HEK293 (cell line): ENCODE measurements around the gene BCR.

Experiments used
- CTCF ChIP-seq: fragments of 450-650 bp; formaldehyde crosslinking; IDR thresholded peaks from 2 replicates; pipeline ENCODE4 v1.5.1; 2016; ENCODE audit warnings: missing biosample characterization, missing genetic modification characterization
- PATZ1 ChIP-seq: fragments of 450-650 bp; formaldehyde crosslinking; IDR thresholded peaks from 2 replicates; pipeline ENCODE4 v1.5.1; 2016; ENCODE audit warnings: missing biosample characterization, missing genetic modification characterization
- ZBTB8A ChIP-seq: fragments of 450-650 bp; formaldehyde crosslinking; IDR thresholded peaks from 2 replicates; pipeline ENCODE4 v1.5.1; 2016; ENCODE audit warnings: missing biosample characterization, missing genetic modification characterization
- ZNF112 ChIP-seq: fragments of 450-650 bp; formaldehyde crosslinking; IDR thresholded peaks from 2 replicates; pipeline ENCODE4 v1.5.0; 2017; ENCODE audit warnings: missing biosample characterization, missing genetic modification characterization
- ZNF132 ChIP-seq: fragments of 450-650 bp; formaldehyde crosslinking; IDR thresholded peaks from 2 replicates; pipeline ENCODE4 v1.5.1; 2017; ENCODE audit warnings: missing biosample characterization, missing genetic modification characterization, borderline replicate concordance
- ZNF148 ChIP-seq: fragments of 450-650 bp; formaldehyde crosslinking; IDR thresholded peaks from 2 replicates; pipeline ENCODE4 v1.5.0; 2017; ENCODE audit warnings: missing biosample characterization, missing genetic modification characterization, borderline replicate concordance
- ZNF513 ChIP-seq: fragments of 450-650 bp; IDR thresholded peaks from 2 replicates; pipeline ENCODE4 v1.5.1; 2018; ENCODE audit warnings: missing biosample characterization, missing genetic modification characterization
- ZNF518A ChIP-seq: fragments of 450-650 bp; formaldehyde crosslinking; conservative IDR thresholded peaks from 2 replicates; pipeline ENCODE4 v1.5.1; 2016; ENCODE audit warnings: low read depth, missing biosample characterization, missing genetic modification characterization
- ZNF792 ChIP-seq: fragments of 450-650 bp; formaldehyde crosslinking; IDR thresholded peaks from 2 replicates; pipeline ENCODE4 v1.5.1; 2016; ENCODE audit warnings: missing biosample characterization, missing genetic modification characterization
- ZSCAN5A ChIP-seq: fragments of 450-650 bp; formaldehyde crosslinking; IDR thresholded peaks from 2 replicates; pipeline ENCODE4 v1.5.1; 2016; ENCODE audit warnings: missing biosample characterization, missing genetic modification characterization

- TF ChIP-seq CTCF: no peak
- TF ChIP-seq ZNF518A (tag by site-specific recombination): no peak
- no peak for TF ChIP-seq ZNF148 (tag by site-specific recombination)
- no peak for TF ChIP-seq ZNF112
- TF ChIP-seq ZNF132 (tag by site-specific recombination): no peak
- TF ChIP-seq ZSCAN5A (tag by site-specific recombination): no peak
- TF ChIP-seq ZNF513 (tag by site-specific recombination): no peak
- TF ChIP-seq ZBTB8A: no peak
- no peak for TF ChIP-seq PATZ1 (tag by site-specific recombination)
- TF ChIP-seq ZNF792 (tag by site-specific recombination): no peak
These were observed 18.9 kb downstream of the BCR start for GRCh38 chr22:23199159-23199558.
